OCI-LY7 (cell line): ENCODE measurements around the gene CNNM4.

Experiments
- CTCF ChIP-seq: fragments of 200-600 bp; sonication (generic); conservative IDR thresholded peaks from 2 replicates; pipeline ENCODE4 v1.5.1; 2014; ENCODE audit warnings: mild to moderate bottlenecking, antibody characterized with exemption, low read length, moderate library complexity, mixed read lengths
- EZH2phosphoT487 ChIP-seq: fragments of 200-600 bp; sonication (generic); IDR thresholded peaks from 2 replicates; pipeline ENCODE4 v1.6.1; 2018; ENCODE audit warnings: low read depth, borderline replicate concordance, mild to moderate bottlenecking, mixed run types, antibody characterized with exemption, low read length, moderate library complexity, mixed read lengths

GRCh38 chr2:96806468-96807126, 45.9 kb downstream of the CNNM4 start:
- no peak for TF ChIP-seq CTCF
- TF ChIP-seq EZH2phosphoT487 = no peak
